IMR-90 (cell line): ENCODE results near the gene C1orf74. TPM values are rescaled to one million over a fixed set of nuclear protein-coding genes. Genes with fewer than 3 reads are reported as not detected.

ENCODE experiments used
- ATAC-seq: fragments of 200-7000 bp; cut with Tn5 transposase; 2 replicates; pipeline ENCODE4 v1.9.1; 2020; ENCODE audit warnings: low read depth, mild to moderate bottlenecking, moderate library complexity
- BruUV-seq: library from RNA; stranded (reverse); fragments of 400-500 nt; replicated peaks from 2 replicates; lab custom pipeline; 2021; lab: Mats Ljungman, UMichigan
- CTCF ChIA-PET: fragments of 300-600 bp; formaldehyde crosslinking; extraction: SDS; loops from one replicate; lab custom pipeline; 2021; ENCODE audit warnings: antibody characterized with exemption; lab: Yijun Ruan, JAX
- POLR2A ChIA-PET: fragments of 300-600 bp; sonication (Branson Sonifier 250); formaldehyde crosslinking; loops from one replicate; lab custom pipeline; 2022; ENCODE audit warnings: antibody characterized with exemption; ENCODE audit not compliant: unreplicated experiment; lab: Charles Lee
- DNase-seq: peaks from one replicate; pipeline ENCODE4 v3.0.0; 2013
- H2AFZ ChIP-seq: replicated peaks from 2 replicates; pipeline ENCODE3; 2013; ENCODE audit warnings: low read length, mild to moderate bottlenecking; ENCODE audit not compliant: poor library complexity
- H2AK5ac ChIP-seq: 2 replicates; pipeline ENCODE4 v1.6.1; 2013; ENCODE audit warnings: low read depth, low read length, inconsistent platforms
- H2AK9ac ChIP-seq: replicated peaks from 2 replicates; pipeline ENCODE3; 2013; ENCODE audit warnings: mild to moderate bottlenecking, low read depth, low read length, moderate library complexity; ENCODE audit not compliant: poor library complexity
- H2BK120ac ChIP-seq: 2 replicates; pipeline ENCODE4 v1.6.1; 2013; ENCODE audit warnings: low read depth, low read length, inconsistent platforms
- H2BK15ac ChIP-seq: 3 replicates; pipeline ENCODE4 v1.6.1; 2013; ENCODE audit warnings: low read depth, low read length, inconsistent platforms
- H2BK20ac ChIP-seq: 2 replicates; pipeline ENCODE4 v1.6.1; 2013; ENCODE audit warnings: low read depth, mild to moderate bottlenecking, inconsistent platforms, low read length, moderate library complexity
- H2BK5ac ChIP-seq: 2 replicates; pipeline ENCODE4 v1.6.1; 2013; ENCODE audit warnings: mild to moderate bottlenecking, low read depth, low read length, inconsistent platforms; ENCODE audit not compliant: poor library complexity, severe bottlenecking
- H3K14ac ChIP-seq: replicated peaks from 2 replicates; pipeline ENCODE4 v1.6.1; 2013; ENCODE audit warnings: low read depth, low read length, inconsistent platforms
- H3K18ac ChIP-seq: 2 replicates; pipeline ENCODE4 v1.6.1; 2013; ENCODE audit warnings: low read depth, low read length, control low read depth
- H3K23ac ChIP-seq: 2 replicates; pipeline ENCODE4 v1.6.1; 2013; ENCODE audit warnings: low read depth, low read length, inconsistent platforms
- H3K27ac ChIP-seq: 2 replicates; pipeline ENCODE4 v1.5.1; 2013; ENCODE audit warnings: mild to moderate bottlenecking, control low read depth, low read length; ENCODE audit not compliant: insufficient read depth
- H3K27me3 ChIP-seq: 2 replicates; pipeline ENCODE4 v1.6.1; 2013; ENCODE audit warnings: low read length; ENCODE audit not compliant: control insufficient read depth, insufficient read depth
- H3K36me3 ChIP-seq: 2 replicates; pipeline ENCODE4 v1.6.1; 2013; ENCODE audit warnings: low read length, mixed read lengths; ENCODE audit not compliant: control insufficient read depth, insufficient read depth
- H3K4ac ChIP-seq: 2 replicates; pipeline ENCODE4 v1.6.1; 2013; ENCODE audit warnings: low read depth, low read length, inconsistent platforms
- H3K4me1 ChIP-seq: 2 replicates; pipeline ENCODE4 v1.6.1; 2013; ENCODE audit warnings: low read length, mixed read lengths; ENCODE audit not compliant: control insufficient read depth, insufficient read depth
- H3K4me2 ChIP-seq: 2 replicates; pipeline ENCODE4 v1.6.1; 2013; ENCODE audit warnings: low read depth, mild to moderate bottlenecking, control low read depth, low read length, moderate library complexity
- H3K4me3 ChIP-seq: 2 replicates; pipeline ENCODE4 v1.5.1; 2013; ENCODE audit warnings: low read depth, mild to moderate bottlenecking, control low read depth, low read length, moderate library complexity; ENCODE audit not compliant: insufficient read depth
- H3K56ac ChIP-seq: 2 replicates; pipeline ENCODE4 v1.6.1; 2013; ENCODE audit warnings: low read length, inconsistent platforms; ENCODE audit not compliant: insufficient read depth; ENCODE audit errors: extremely low read depth
- H3K79me1 ChIP-seq, 2 experiments: 2 replicates each; pipeline ENCODE4 v1.6.1; 2013; ENCODE audit warnings: low read length in 2 of 2, inconsistent platforms in 1 of 2, low read depth in 1 of 2
- H3K9ac ChIP-seq: 2 replicates; pipeline ENCODE4 v1.6.1; 2013; ENCODE audit warnings: low read depth, low read length, control low read depth
- H3K9me1 ChIP-seq: 2 replicates; pipeline ENCODE4 v1.6.1; 2013; ENCODE audit warnings: low read length, inconsistent platforms; ENCODE audit not compliant: insufficient read depth
- H3K9me3 ChIP-seq: 2 replicates; pipeline ENCODE4 v1.6.1; 2013; ENCODE audit warnings: low read length; ENCODE audit not compliant: control insufficient read depth, insufficient read depth
- H4K20me1 ChIP-seq: 2 replicates; pipeline ENCODE4 v1.6.1; 2013; ENCODE audit warnings: low read length, inconsistent platforms; ENCODE audit not compliant: insufficient read depth
- H4K5ac ChIP-seq: 2 replicates; pipeline ENCODE4 v1.6.1; 2013; ENCODE audit warnings: mild to moderate bottlenecking, low read depth, low read length, control low read depth
- H4K8ac ChIP-seq, 2 experiments: 2 replicates each; pipeline ENCODE4 v1.6.1; 2013; ENCODE audit warnings: low read depth in 2 of 2, low read length in 2 of 2, control low read depth in 1 of 2, inconsistent platforms in 1 of 2
- H4K91ac ChIP-seq: 2 replicates; pipeline ENCODE4 v1.6.1; 2013; ENCODE audit warnings: low read depth, low read length, inconsistent platforms; ENCODE audit not compliant: insufficient read depth
- BHLHE40 ChIP-seq: fragments of 150-350 bp; IDR thresholded peaks from 2 replicates; pipeline ENCODE4 v1.6.1; 2016; ENCODE audit warnings: mild to moderate bottlenecking, low read depth, low read length
- CEBPB ChIP-seq: IDR thresholded peaks from 2 replicates; pipeline ENCODE4 v1.6.1; 2012; ENCODE audit warnings: low read depth, low read length, improper control_type of control experiment
- CHD1 ChIP-seq: IDR thresholded peaks from 2 replicates; pipeline ENCODE4 v1.6.1; 2012; ENCODE audit warnings: low read depth, low read length, improper control_type of control experiment
- CTCF ChIP-seq: conservative IDR thresholded peaks from 2 replicates; pipeline ENCODE4 v1.5.1; 2012; ENCODE audit warnings: mild to moderate bottlenecking, low read depth, low read length, improper control_type of control experiment
- ELK1 ChIP-seq: fragments of 150-350 bp; IDR thresholded peaks from 2 replicates; pipeline ENCODE4 v1.6.1; 2016; ENCODE audit warnings: low read depth, mild to moderate bottlenecking, low read length, moderate library complexity, borderline replicate concordance
- FOS ChIP-seq: fragments of 150-350 bp; IDR thresholded peaks from 2 replicates; pipeline ENCODE4 v1.6.1; 2016; ENCODE audit warnings: low read depth, low read length
- MAFK ChIP-seq: IDR thresholded peaks from 2 replicates; pipeline ENCODE4 v1.6.1; 2012; ENCODE audit warnings: low read depth, low read length, improper control_type of control experiment
- MAZ ChIP-seq: IDR thresholded peaks from 2 replicates; pipeline ENCODE4 v1.6.1; 2012; ENCODE audit warnings: low read depth, mild to moderate bottlenecking, low read length, improper control_type of control experiment, moderate library complexity, borderline replicate concordance
- MXI1 ChIP-seq: IDR thresholded peaks from 2 replicates; pipeline ENCODE4 v1.6.1; 2012; ENCODE audit warnings: low read depth, mild to moderate bottlenecking, low read length, moderate library complexity, borderline replicate concordance
- NFE2L2 ChIP-seq: fragments of 150-350 bp; IDR thresholded peaks from 2 replicates; pipeline ENCODE4 v1.6.1; 2016; ENCODE audit warnings: low read depth, mild to moderate bottlenecking, low read length
- POLR2A ChIP-seq: IDR thresholded peaks from 2 replicates; pipeline ENCODE4 v1.6.1; 2012; ENCODE audit warnings: mild to moderate bottlenecking, low read depth, low read length
- RAD21 ChIP-seq: IDR thresholded peaks from 2 replicates; pipeline ENCODE4 v1.6.1; 2012; ENCODE audit warnings: low read length, improper control_type of control experiment
- RCOR1 ChIP-seq: IDR thresholded peaks from 2 replicates; pipeline ENCODE4 v1.6.1; 2012; ENCODE audit warnings: mild to moderate bottlenecking, low read length, improper control_type of control experiment; ENCODE audit not compliant: insufficient replicate concordance
- RFX5 ChIP-seq: IDR thresholded peaks from 2 replicates; pipeline ENCODE4 v1.8.0; 2012; ENCODE audit warnings: low read depth, mild to moderate bottlenecking, low read length, moderate library complexity
- SMC3 ChIP-seq: fragments of 150-350 bp; IDR thresholded peaks from 2 replicates; pipeline ENCODE4 v1.6.1; 2016; ENCODE audit warnings: low read depth, mild to moderate bottlenecking, antibody characterized with exemption, low read length, moderate library complexity
- USF2 ChIP-seq: fragments of 150-350 bp; IDR thresholded peaks from 2 replicates; pipeline ENCODE4 v1.6.1; 2017; ENCODE audit warnings: mild to moderate bottlenecking, antibody characterized with exemption, low read length, low read depth
- dilution Hi-C: fragments of 300-500 bp; cut with HindIII; formaldehyde crosslinking; loops from one replicate; pipeline ENCODE4 v1.14.3; 2018; ENCODE audit warnings: low sequenced_read_pairs; ENCODE audit not compliant: unreplicated experiment
- in situ Hi-C: fragments of 300-500 bp; cut with MboI; formaldehyde crosslinking; loops from 3 replicates; pipeline ENCODE4 v1.14.3; 2019; ENCODE audit warnings: low sequenced_read_pairs, inconsistent platforms, mixed read lengths
- intact Hi-C: fragments of 100-400 bp; cut with micrococcal nuclease; formaldehyde crosslinking; loops from 2 replicates; pipeline ENCODE4 v1.10.0; 2022
- polyA plus RNA-seq, 3 experiments: library from polyadenylated mRNA; depleted of rRNA; stranded (reverse); fragments of >200 nt; gene quantifications; 2 replicates each; pipeline ENCODE4 v1.2.3, GENCODE V29; 2012; ENCODE audit warnings: low replicate concordance in 1 of 3
- total RNA-seq: library from RNA; depleted of rRNA; stranded (reverse); fragments of >200 nt; gene quantifications from 2 replicates; pipeline ENCODE4 v1.2.3, GENCODE V29; 2012

C1orf74 gene
- total and polyA plus RNA-seq, 2 of the 4 experiments (the other 2 are of a cell fraction) = 1.1 to 4.3 TPM

GRCh38 chr1:209808059-209808581, 23.8 kb upstream of the C1orf74 start:
- BruUV-seq = no TSS peak
- H3K14ac ChIP-seq = no peak overlapping the region
- H3K18ac ChIP-seq = no peak overlapping the region
- POLR2A ChIA-PET = interaction anchor here (0.6 to 0.7 kb wide), 2 partner anchors 32 to 377 kb away, joined by 5 to 8 read pairs; no protein-coding TSS in a partner anchor
- no peak overlapping the region for H3K4me3 ChIP-seq
- no peak overlapping the region for H2AK9ac ChIP-seq
- no peak overlapping the region for H3K4ac ChIP-seq
- peak; percentile 97 for ATAC-seq
- H3K56ac ChIP-seq = no peak overlapping the region
- no peak overlapping the region for H3K4me2 ChIP-seq
- no peak overlapping the region for H2BK5ac ChIP-seq
- in situ Hi-C loops (no loop called here), dilution Hi-C loops (loop anchor here (25.0 kb wide), 1 partner anchor 179 kb away; no protein-coding TSS in a partner anchor), intact Hi-C loops (no loop called here)
- H4K5ac ChIP-seq = no peak overlapping the region
- H4K8ac ChIP-seq = no peak overlapping the region
- peak; percentile 97 for DNase-seq
- peaks cover 3% of the 10 kb centered on the region; the same call in 1 of the 2 replicates for H3K9me1 ChIP-seq
- H3K36me3 ChIP-seq = no peaks in the 10 kb centered on the region
- H2BK15ac ChIP-seq = no peak overlapping the region
- H2BK20ac ChIP-seq = peak overlapping the region; percentile 27; the same call in 1 of the 2 replicates
- H4K91ac ChIP-seq = no peak overlapping the region
- H4K20me1 ChIP-seq = no peaks in the 10 kb centered on the region
- no peak overlapping the region for H2AK5ac ChIP-seq
- peaks cover 5% of the 10 kb centered on the region; the same call in 1 of the 2 replicates for H3K4me1 ChIP-seq
- H3K23ac ChIP-seq = no peak overlapping the region
- no peaks in the 10 kb centered on the region; the same call in 1 of the 2 replicates for H3K27me3 ChIP-seq
- H3K9me3 ChIP-seq = no peaks in the 10 kb centered on the region
- H3K9ac ChIP-seq = no peak overlapping the region
- H3K27ac ChIP-seq = no peak overlapping the region
- H2BK120ac ChIP-seq = no peak overlapping the region
- no peaks in the 10 kb centered on the region for H3K79me1 ChIP-seq
- peak overlapping the region; percentile 29 for H2AFZ ChIP-seq
- CTCF ChIA-PET = interaction anchor here (1.4 kb wide), 1 partner anchor 15 kb away, joined by 7 read pairs; no protein-coding TSS in a partner anchor
- TF ChIP-seq RFX5 = no peak
- no peak for TF ChIP-seq ELK1
- TF ChIP-seq RCOR1 = peak; percentile 93
- TF ChIP-seq NFE2L2 = 0 out of 2 replicates have a peak, but pooled peaks have one; percentile 16
- TF ChIP-seq USF2 = no peak
- TF ChIP-seq FOS = peak; percentile 79
- no peak for TF ChIP-seq CTCF
- no peak for TF ChIP-seq MXI1
- TF ChIP-seq CEBPB = peak; percentile 87
- TF ChIP-seq SMC3 = peak; percentile 14; the same call in 1 of the 2 replicates
- no peak for TF ChIP-seq POLR2A
- no peak for TF ChIP-seq MAZ
- TF ChIP-seq BHLHE40 = peak; percentile 38; the same call in 1 of the 2 replicates
- no peak; the same call in 1 of the 2 replicates for TF ChIP-seq RAD21
- TF ChIP-seq CHD1 = no peak
- no peak for TF ChIP-seq MAFK
